Stimulated activated CD8-positive, alpha-beta memory T cell treated with anti-CD3 and anti-CD28 coated beads, Interleukin-15, amount 100 ng/mL, for 1 hour (primary cell): ENCODE measurements around the gene AKAP7.

Source experiments
- DNase-seq: peaks from one replicate; pipeline ENCODE4 v3.0.0-alpha.2; 2020; ENCODE audit warnings: low read depth

Gene AKAP7

DNA sequence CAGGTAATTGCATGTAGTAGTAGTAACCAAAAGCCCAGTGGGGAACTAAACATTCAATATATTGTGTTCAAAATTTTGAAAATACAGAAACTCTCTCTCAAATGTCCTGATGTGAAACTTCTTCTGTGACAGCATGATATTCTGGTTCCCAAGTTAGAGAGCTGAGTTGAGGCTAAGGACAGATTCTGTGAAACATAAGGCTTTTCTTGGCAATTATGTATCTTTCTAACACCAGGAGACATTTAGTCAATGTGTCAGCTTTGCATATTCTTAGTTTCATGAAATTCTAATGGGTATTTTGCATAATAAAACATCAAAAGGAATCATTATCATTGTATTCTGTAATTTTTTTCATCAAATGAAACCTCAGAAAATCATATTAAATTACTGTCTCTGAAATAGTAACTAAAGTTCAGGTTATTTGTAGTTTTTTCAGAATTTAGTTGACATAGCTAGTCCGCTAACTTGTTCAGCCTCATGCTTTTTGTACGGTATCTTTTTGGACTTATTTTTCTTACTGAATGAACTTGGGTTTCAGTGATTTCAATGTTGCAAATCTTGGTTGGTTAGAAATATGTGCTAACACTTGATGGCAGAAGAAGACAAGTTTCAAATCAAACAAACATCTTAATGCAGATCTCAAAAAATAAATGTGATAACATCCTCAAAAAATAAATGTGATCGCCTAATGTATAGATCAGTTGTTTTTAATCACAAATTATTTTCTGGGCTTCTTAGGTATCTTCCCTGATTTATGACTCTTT lies 70.4 kb downstream of the AKAP7 start:
- DNase-seq, result no peak

- no peak for DNase-seq
Measured at GRCh38 chr6:131206463-131207251, 71.4 kb downstream of the AKAP7 start.

DNA sequence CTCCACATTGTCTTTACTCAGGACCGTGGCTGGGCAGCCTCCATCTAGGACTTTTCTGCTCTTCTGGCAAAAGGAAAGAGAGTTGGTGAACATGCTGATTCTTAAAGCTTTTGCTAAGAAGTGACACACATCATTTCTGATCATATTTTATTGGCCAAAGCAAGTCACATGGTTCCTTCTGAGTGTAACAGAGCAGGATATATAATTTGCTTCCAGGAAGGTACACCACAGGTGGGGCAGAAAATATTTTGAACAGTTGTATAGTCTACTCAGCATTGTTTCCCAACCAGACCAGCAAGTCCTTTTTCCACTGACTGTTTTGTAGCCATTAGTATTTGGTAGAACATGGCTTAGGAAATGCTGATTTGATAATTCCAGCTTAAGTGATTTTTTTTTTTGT lies 73.5 kb downstream of the AKAP7 start:
- DNase-seq, result no peak

DNA sequence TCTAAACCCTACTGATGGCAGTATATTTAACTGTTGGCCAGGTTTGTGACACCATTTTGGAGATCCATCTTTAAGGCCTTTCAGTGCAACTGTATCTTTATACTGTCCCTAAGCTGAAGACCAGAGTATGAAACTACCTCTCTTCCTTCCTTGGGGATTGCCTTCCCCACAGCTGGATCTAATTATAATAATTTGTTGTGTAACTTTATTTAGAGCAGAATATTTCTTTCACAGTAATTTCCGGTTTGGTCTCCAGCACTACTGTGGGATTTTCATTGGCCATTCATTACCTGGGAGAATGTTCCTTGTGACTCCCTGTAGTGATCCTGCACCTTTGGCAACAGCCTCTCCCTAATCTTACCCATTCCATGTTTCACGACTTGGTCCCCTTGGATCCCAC lies 75.2 kb downstream of the AKAP7 start:
- DNase-seq, result no peak

GRCh38 chr6:131212024-131212423 lies 76.8 kb downstream of the AKAP7 start:
- DNase-seq, result no peak

DNA sequence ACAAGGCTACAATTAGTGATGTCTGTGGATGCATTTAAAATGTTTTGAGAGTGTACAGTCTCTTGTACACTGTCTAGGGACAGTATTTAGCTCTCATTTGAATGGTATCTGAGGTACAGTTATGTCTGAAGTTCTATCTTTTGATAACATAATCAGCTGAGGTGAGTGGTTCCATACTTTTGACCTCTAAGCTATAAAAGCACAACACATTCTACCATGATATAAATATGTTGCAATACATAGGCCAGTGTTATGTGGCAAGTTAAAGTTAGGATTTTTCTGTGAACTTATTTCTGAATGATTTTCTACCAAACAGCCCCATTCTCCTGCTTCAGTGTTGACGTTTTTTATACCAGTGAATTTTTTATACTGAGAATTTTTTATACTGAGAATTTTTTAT lies 77.6 kb downstream of the AKAP7 start:
- no peak for DNase-seq

DNA sequence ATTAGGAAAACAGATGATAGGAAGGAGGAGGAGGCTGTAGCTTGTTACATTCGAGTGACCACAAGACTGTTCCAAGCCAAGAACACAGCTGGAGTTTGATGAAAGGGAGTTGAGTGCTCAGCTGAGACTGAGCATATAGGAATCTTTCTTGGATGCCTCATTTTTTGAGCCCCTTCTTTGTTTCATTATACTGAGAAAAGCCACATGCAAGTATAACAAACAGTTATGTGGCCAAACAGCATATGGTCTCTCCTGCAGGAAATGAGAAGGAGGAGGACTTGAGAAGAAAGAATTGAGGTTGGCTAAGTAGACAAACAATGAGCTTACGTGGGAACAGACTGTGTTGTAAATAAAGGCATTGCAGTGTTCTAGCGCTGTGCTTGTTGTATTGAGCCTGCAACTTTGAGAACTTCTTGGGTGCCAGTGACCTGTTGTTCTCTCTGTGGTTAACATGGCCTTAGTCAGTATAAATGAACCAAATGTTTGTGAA lies 78.3 kb downstream of the AKAP7 start:
- DNase-seq, result no peak

- DNase-seq, result no peak
Measured at GRCh38 chr6:131215219-131215618, 80.0 kb downstream of the AKAP7 start.

GRCh38 chr6:131216246-131216645 lies 81.0 kb downstream of the AKAP7 start:
- no peak for DNase-seq

DNA sequence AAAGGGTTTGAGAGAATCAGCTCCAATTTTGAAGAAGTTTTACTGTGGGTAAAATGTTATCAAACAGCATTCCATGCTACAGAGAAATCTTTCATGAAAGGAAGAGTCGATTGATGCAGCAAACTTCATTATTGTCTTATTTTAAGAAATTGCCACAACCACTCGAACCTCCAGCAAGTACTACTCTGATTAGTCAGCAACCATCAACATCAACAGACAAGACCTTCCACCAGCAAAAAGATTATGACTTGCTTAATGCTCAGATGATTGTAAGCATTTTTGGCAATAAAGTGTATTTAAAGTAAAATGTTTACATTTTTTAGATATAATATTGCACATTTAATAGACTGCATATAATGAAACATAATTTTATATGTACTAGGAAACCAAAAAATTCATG lies 87.5 kb downstream of the AKAP7 start:
- DNase-seq, result no peak

DNA sequence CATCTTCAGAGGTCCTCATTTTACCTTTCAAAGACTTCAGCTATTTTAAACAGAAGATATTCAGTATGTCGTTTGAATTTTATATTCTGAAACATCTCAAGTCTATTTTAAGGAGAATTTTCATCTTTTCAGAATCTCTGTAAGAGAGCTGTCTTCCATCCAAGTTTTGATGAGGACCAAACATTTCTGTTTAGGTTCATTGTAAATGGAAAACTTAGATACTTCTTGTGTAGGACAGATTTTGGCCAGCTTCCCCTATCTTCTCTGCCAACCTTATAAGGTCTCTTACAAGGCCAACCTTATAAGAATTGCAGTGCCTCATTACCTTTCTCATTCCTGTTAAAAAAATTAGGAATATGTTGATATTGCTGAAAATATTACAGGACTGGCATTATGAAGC lies 88.1 kb downstream of the AKAP7 start:
- no peak for DNase-seq

DNA sequence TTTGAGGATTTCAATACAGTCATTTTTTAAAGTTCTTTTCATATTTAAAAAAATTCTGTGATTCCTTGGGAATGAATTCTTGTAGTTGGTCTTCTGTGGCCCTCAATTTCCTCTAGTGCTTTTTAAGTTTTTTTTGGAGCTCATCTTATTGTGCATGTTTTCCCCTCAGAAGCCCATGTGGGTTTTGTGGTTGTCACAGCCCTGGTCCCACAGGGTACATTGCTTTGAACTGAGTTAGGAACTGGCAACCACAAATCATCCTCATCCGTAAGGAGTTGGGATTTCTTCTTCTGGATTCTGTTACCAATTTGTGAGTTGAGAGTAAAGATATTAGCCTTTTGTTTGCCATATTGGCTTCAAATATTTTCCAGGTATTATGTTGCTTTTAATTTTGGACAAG lies 89.9 kb downstream of the AKAP7 start:
- DNase-seq, result no peak

DNA sequence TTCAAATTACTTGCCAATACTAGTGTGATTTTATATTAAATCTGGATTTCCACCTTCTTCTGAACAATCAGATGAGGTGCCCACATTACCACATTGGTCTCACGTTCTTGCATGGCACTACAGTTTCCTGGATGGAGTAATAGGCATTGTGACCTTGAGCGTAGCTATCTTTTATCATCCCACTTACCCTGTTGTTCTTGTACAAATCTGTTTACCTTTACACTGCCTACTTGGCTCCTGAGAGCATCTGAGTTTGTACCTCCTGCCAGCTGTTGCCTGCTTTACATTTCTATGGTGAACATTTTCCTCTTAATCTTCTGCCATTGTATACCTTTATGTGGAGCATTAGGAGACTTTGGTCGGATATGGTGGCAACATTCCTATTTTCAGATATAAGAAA lies 90.7 kb downstream of the AKAP7 start:
- no peak for DNase-seq

DNA sequence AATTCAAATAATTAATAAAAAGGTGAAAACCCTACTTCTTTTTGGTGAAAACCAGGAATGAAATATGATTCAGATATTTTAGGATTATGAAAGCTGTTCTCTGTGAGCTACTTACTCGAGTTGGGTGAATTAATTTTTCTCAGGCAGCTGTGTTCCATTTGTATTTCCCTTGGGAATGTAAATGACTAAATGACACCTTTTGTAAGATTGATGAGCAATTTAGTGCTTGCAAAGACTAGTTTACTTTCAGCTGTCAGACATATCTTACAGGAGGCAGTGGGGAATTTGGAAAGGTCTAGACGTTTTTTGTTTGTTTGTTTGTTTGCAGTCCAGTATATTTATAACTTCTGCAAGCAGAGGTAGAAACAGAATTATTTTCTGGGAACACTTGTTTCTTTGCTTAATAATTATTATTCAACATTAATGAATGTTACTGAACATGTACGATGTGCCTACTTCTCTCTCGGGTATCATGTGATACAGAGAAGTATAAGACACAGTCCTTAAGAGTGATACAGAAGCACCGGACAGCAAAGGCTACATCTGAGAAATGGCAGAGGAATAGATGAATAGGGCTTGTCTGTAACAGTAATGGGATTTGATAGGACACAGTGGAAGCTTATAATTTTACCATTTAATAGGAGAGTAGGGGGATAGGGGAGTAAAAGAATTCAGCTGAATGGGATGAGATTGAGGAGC lies 91.3 kb downstream of the AKAP7 start:
- no peak for DNase-seq

DNA sequence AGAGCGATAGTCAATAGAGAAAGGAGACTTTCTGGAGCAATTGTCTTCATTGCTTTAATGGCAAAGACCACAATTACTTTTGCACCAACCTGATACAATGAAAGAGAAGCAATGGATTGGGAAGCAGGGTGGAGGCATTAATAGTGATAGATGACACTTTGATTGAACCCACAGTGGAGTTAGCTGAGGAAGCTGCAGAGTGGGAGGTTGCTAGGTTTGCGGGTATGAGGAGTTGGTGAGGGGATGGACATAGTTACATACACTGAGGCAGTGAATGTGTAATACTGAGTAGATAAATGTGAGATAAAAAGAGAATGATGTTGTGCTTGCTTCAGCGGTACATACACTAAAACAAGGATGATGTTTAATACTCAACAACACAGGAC lies 91.9 kb downstream of the AKAP7 start:
- no peak for DNase-seq

- no peak for DNase-seq
Measured at GRCh38 chr6:131231103-131231502, 95.8 kb downstream of the AKAP7 start.

DNA sequence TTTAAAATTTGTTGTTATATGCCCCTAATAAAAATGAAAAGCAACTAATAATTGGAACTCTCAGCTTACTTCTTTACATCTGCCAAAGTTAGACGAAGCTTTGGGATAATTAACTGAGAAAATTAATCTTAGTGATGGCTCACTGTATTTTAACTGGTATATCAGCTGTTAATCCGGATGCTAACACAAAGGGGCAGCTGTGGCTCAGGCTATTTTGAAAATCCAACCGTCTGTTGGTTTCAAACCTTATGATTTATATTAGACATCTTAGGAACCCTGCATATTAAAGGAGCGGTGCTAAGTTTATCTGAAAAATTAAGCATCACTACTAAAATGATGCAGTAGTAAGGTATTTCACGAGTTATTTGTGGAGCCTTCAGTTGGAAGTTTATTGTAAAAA lies 96.6 kb downstream of the AKAP7 start:
- DNase-seq, result no peak

- no peak for DNase-seq
Measured at GRCh38 chr6:131244942-131245341, 109.7 kb downstream of the AKAP7 start.

GRCh38 chr6:131250122-131250521 lies 114.9 kb downstream of the AKAP7 start:
- no peak for DNase-seq

DNA sequence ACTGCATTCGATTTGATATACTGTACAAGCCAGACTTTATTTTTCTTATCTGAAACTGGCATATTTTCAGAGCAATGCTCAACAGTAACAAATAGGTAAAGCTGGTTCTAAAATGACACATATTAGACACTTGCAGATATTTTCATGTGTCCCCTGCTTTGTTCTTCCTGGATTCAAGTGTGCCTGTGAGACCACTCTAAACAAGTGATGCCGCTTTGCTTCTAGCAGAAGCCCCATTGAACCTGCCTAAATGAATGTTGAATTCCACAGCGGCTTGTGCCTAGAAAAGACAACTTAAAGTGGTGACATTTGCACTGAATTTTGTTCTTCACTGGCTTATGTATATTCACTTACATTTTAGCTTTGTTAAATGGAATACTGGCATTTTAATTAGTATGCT lies 115.7 kb downstream of the AKAP7 start:
- DNase-seq, result no peak

DNA sequence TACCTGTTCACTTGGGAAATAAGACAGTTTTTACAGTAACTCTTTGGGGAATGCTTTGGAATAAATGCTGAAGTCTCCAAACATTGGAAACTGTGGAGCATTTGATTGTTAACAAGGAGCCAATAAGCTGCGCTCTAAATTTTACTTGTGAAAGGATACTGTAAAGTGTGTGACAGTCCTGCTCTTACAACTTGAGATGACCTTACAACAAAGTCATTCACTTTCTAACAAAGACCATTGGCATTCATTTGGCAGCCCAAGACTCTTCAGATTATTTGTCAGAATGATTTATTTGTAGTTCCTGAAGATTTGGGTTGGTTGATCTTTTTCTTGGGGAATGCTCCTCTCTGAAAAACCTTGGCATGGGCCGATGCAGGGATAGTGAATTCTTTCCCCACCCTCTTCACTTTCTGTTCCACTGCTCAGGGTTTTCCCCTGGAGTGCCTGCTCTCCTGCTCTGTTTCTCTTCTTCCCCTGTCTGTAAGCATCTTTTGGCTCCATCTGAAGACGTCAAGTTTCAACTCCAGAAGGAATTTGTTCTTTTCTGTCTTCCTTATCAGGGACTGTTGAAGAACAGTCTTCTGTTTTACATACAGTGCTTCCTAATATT lies 116.4 kb downstream of the AKAP7 start:
- DNase-seq, result no peak

- no peak for DNase-seq
Measured at GRCh38 chr6:131255434-131255833, 120.2 kb downstream of the AKAP7 start.

DNA sequence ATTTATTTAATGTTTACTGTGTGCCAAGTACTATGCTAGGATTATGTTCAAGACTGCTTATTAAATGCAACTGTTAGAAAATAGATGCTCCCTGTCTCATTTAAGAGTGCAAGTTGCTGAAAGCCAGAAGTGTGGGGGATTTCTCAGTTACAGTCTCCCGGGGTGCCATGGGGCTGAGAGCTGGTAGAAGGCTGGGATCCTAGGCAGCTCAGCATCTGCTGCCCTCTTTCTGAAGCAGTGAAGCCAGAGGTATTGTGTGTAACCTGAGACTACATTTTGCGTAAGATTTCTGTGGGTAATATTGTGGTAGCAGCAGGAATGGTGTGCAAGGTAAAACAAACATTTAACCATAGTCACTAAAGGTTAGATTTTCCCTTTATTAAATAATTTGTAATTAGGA lies 120.6 kb downstream of the AKAP7 start:
- DNase-seq, result no peak
